HG03571 (cell line): ENCODE data around the gene ALAS2.
A peak's percentile ranks its signal among the peaks of the same experiment; 100 is the strongest.
"Not testable (repeated sequence)": the region's sequence is repeated elsewhere in the genome, so short reads cannot be mapped to it uniquely, and the experiment has no call there.

Experiments used
- ATAC-seq: cut with Tn5 transposase; IDR thresholded peaks from one replicate; pipeline ENCODE4 v1.9.1; 2021; ENCODE audit not compliant: unreplicated experiment

The ALAS2 gene

DNA sequence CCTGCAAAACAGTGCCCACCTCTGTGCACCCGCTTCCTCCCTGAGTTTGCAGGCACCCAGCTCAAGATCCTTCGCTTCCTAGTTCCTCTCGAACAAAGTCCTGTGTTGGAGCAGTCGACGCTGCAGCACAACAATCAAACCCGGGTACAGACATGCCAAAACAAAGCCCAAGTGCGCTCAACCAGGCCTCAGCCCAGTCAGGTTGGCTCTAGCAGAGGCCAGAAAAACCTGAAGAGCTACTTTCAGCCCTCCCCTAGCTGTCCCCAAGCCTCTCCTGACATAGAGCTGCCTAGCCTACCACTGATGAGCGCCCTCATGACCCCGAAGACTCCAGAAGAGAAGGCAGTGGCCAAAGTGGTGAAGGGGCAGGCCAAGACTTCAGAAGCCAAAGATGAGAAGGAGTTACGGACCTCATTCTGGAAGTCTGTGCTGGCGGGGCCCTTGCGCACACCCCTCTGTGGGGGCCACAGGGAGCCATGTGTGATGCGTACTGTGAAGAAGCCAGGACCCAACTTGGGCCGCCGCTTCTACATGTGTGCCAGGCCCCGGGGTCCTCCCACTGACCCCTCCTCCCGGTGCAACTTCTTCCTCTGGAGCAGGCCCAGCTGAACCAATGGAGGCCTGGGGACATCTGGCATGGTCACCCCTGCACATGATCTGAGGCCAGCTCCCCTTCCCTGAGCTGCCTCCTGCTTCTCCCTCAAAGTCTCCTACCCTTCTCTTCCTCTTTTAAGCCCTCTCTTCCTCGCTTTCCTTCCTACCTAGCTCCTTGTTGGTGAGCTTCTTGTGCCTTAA, 23.8 kb downstream of the ALAS2 start:
- no peak for ATAC-seq

GRCh38 chrX:55005256-55005655, 25.5 kb downstream of the ALAS2 start:
- no peak for ATAC-seq

DNA sequence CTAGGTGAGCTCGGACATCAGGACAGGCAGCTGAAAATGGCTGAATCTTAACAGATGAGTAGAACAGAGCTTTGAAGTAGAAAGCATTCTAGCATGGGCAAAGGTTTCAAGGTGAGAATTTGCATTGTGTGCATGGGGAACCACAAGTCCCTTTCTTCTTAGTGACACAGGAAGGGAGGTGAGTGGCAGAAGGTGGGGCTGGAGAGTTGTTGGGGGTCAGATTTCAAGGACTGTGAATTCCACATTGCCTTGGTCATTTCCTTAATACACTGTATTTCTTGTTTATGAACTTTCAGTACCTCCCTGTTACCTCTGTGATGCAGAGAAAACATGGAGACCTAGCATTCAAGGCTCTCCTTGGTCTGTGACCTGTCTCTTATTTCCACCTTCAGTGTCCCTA, 26.5 kb downstream of the ALAS2 start:
- no peak for ATAC-seq

GRCh38 chrX:54999717-55000598, 30.8 kb downstream of the ALAS2 start, which contains the start of gene APEX2:
TSS of gene APEX2 (plus strand) at chrX:55000363. CDS start at chrX:55000423, 60 bp downstream.
- peak; percentile 96 for ATAC-seq

DNA sequence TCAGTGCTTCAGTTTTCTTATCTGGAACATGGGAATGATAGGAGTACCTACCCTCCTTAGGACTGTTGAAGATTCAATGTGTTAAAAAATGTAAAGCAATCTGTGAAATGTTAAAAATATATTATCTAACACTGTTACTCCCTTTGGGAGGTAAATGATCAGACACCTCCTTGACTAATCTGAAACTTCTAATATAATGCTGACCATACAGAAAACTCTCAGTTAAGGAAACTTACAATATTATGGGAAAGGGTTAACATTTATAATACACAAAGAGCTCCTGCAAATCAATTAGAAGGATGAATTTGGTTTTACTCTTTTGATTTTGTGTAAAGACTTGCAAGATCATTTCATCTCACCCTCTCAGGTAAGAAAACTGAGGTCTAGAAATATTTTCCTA, 35.2 kb downstream of the ALAS2 start:
- ATAC-seq, result no peak

- no peak for ATAC-seq
Measured at GRCh38 chrX:54994668-54995351, 36.0 kb downstream of the ALAS2 start.

- ATAC-seq, result no peak
Measured at GRCh38 chrX:54994099-54994498, 36.7 kb downstream of the ALAS2 start, which contains the start of gene PFKFB1. TSS of gene PFKFB1 (minus strand) at chrX:54994188. CDS start at chrX:54994007, 181 bp downstream.

DNA sequence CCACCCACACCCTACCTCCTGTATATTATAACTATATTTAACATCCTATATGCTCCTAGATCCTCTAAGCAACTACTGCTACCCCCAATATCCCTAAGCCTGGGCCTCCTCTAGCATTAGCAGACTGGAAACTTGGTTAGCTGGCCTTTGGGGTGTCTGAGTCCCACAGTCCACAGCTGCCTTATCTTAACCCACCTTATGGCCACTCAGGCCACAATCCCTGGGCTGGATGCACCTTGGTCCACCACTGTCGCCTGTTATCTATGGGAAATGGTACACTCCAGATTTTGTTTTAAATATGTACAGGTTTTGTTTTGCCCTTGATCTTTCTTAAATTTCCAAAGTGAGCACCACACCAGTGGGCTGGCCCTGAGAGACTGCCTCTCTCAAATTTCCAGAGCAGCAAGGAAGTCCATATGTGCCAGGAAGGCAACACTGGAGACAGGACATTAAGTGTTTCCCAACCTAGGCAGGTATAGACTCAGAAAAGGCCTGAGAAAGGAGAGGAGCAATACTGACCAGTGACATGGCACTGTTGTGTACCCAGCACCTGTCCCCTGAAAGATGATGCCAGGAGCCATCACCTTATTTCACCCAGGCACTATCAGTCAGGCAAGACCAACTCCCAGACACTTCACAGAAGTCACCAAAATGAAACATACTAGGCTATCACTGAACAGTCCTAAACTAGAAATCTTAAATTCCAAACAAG, 37.7 kb downstream of the ALAS2 start:
- ATAC-seq, result no peak

DNA sequence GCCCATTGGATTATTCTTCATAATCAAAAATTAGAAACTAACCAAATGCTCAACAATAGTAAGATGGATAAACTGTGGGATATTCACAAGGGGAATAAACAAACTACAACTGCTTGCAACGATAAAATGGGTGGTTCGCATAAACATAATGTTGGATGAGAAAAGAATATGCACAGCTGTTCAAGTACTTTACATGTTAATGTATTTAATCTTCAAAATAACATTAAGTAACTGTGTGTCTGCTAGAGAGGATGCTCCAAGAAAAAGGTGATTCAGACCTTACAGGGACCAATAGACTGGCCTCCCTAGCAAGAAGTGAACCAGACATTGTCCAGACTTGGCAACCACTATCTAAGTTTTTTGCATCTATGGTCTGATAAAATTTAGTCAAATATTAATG, 39.1 kb downstream of the ALAS2 start:
- ATAC-seq, result no peak

DNA sequence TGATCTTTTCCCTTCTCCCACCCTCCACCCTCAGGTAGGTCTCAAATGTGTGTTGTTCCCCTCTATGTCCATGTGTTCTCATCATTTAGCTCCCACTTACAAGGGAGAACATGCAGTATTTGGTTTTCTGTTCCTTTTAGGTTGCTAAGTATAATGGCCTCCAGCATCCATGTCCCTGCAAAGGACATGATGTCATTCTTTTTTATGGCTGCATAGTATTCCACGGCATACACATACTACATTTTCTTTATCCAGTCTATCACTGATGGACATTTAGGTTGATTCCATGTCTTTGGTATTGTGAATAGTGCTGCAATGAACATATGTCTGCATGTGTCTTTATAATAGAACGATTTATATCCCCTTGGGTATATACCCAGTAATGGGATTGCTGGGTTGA, 47.5 kb downstream of the ALAS2 start:
- not testable (repeated sequence) for ATAC-seq

DNA sequence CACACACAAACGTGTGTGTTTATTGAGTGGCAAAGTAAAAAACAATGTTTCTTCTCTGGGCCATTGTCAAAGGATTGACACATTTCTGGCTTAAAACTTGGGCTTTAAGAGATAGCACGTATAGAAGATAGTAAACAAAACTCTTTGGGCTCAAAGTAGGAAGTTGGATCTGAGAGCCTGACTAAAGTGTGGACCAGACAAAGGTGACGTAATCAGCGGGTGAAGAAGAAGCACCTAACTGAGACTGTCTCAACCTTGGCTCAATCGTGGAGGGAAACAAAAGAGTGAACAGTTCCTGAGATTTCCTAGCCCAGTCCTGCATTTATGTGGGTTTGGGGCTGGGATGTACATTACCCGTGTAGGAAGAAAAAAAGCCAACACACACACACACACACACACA, 50.4 kb downstream of the ALAS2 start:
- ATAC-seq, result no peak

- ATAC-seq, result no peak
Measured at GRCh38 chrX:54979432-54979831, 51.3 kb downstream of the ALAS2 start.

DNA sequence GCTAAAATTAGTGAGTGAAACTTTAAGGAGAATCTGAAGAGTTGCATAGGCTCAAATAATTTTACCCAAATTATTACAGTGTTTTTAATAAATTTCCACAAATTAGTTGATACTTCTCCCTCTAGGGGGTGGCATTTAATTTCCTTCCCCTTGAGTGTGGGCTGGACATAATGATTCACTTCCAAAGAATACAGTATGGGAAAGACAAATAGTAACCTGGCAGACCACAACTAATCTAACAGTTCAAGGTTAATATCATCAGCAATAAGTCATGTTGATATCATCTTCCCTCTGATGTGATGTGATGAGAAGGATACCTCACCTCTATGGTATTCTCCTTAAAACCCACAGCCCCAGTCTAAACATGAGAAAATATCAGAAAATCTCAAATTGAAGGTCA, 52.3 kb downstream of the ALAS2 start:
- no peak for ATAC-seq

DNA sequence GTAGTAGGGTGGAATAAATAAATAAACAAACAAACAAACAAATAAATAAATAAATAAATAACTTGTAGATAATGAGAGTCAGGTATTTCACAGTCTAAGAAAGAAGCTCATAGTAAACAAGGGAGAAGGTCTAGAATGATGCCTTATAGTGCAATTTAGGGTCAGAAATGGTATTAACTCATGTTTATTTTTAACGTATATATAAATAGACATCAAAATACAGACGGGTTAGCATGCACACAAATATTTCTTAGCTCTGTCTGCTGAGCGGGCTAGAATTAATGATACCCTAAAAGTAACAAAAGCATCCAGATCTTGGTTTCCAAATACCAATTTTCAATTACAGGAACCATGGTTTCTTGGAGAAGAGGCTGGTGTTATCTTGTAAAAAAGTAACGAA, 53.4 kb downstream of the ALAS2 start:
- ATAC-seq, result no peak

DNA sequence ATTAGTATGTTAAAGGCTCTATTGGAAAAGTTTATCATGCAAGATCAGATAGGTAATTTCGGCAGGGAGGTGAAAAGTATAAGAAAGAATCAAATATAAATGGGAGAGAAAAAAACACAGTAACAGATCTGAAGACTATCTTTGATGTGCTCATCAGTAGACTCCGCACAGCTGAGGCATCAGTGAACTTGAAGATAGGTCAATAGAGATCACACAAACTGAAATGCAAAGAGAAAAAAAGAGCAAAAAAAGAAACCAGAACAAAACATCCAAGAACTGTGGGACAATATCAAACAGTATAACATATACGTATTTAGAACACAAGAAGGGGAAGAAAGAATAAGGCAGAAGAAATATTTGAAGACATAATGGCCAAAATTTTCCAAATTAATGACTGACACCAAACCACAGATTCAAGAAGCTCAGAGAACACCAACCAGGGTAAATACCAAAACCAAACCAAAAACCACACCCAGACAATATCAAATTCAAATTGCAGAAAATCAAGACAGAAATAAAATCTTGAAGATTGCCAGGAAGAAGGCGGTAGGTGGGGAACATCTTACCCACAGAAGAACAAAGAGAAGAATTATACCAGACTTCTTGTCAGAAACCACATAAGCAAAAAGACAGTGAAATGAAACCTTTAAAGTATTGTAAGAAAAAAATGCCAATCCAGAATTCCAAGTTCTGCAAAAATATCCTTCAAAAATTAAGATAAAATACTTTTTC, 65.8 kb downstream of the ALAS2 start:
- ATAC-seq, result no peak

DNA sequence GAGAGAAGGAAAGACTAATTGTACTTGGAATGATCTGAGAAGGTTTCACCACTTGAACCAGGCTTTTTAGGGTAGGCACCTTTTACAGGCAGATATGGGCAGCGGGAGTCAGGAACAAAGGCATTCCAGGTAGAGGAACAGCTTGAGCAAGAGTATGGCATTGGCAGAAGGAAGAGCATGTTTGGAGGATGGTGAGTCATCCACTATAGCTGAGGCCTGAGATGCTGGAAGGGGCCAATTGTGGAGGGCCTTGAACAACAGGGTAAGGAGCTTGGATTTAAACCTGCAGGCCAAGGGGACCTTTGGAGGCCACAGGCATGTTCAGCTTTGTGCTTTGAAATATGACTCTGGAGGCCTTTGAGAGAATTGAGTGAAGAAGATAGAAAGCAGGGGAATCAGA, 69.0 kb downstream of the ALAS2 start:
- ATAC-seq, result no peak
